Measurements from ENCODE around the gene SRMS. TPM values are rescaled to one million over a fixed set of nuclear protein-coding genes. Genes with fewer than 3 reads are reported as not detected.
"Not testable (repeated sequence)": the region's sequence is repeated elsewhere in the genome, so short reads cannot be mapped to it uniquely, and the experiment has no call there.

Gene SRMS
- polyA plus RNA-seq, 1 donor = not detected

DNA sequence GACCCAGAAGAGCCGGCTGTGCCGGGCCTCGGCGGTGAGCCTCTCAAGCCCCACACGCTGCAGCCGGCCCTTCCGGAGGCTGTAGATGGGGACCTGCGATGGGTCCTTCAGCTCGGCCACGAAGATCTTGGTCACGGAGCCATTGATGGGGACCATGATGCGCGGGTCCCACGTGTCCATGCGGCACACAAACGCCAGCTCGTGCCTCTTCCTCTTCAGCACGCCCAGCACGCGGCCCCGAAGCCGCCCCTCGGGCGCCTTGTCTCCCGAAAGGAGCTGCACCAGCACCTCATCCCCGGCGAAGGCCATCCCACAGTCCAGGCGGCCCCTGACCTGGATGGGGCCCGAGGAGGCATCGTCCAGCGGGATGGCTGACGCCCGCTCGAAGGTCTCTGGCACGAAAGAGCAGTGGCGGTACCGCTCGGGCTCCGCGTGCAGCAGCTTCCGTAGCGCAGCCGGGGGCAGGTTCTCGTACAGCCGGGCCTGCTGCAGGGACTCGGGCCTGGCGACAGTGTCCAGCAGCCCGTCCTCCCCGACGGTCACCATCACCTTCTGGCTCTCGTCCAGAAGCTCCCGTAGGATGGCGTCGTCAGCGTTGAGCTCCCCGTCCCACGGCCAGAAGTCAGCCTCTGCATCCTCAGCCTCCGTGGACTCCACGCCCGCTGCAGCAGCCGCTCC is 17.6 kb upstream of the SRMS start:
- DNase-seq = no peak

- no peak for DNase-seq
Observed at GRCh38 chr20:63564036-63564810, 16.7 kb upstream of the SRMS start.

DNA sequence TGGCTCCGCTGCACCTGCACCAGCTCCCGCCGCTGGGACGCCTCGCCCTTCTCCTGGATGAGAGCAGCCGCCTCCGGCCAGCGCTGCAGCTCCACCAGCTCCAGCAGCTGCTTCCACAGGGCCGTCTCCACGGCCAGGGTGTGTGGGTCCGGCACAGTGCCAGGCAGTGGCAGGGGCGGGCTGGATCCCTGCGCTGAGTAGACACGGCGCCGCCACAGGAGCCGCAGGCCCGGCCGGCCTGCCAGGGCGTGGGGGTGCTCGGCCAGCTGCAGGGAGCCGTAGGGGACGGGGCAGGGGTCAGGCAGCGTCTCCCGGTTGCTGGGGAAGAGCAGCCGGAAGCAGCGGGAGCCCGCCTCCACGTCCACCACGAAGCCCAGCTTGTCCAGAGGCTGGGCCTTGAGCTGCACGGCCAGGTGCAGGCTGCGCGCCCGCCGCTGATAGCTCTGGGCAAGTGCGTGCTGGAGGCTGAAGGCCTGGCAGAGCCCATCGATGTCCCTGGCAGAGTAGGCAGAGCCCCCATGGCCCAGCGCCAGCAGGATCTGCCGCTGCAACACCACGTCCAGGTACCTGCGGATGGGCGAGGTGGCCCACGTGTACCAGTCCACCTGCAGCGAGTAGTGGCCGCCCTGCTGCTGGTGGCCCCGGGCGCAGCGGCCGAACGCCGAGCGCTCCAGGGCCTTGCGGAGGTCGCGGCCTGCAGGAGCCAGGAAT is 15.8 kb upstream of the SRMS start:
- DNase-seq = no peak

DNA sequence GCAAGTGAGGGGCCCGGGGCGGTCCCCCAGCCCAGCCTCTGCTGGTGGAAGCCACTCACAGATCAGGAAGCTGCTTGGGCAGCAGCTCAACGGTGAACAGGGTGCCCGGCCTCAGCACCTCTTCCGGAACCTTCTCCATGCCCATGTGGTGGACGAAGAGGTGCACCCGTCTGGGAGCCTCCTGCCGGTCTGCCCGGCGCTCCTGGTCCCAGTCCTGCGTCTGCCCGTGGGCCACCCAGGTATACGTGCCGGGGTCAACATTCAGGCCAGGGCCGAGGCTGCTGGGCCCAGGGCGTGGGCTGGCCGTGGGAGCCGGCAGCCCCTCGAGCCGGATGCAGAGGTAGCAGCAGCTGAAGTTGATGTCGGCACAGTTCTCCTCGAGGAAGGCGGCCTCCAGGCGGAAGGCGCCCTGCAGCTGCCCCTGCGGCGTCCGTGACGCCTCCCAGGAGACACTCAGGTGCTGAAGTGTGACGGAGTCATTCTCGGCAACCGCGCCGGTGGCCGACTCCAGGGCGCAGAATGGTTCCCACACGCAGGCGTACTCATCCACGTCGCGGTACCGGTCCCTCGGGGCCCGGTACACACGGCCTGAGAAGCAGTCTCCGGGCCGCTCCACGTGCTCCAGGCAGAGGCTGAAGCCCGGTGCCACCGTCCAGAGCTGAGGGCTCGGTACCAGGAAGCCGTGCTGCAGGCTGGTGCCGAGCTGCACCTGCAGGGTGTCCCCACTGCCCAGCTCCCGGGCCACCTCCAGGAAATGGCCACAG is 15.1 kb upstream of the SRMS start:
- DNase-seq = no peak

GRCh38 chr20:63561624-63562396 is 14.3 kb upstream of the SRMS start:
- DNase-seq = no peak

DNA sequence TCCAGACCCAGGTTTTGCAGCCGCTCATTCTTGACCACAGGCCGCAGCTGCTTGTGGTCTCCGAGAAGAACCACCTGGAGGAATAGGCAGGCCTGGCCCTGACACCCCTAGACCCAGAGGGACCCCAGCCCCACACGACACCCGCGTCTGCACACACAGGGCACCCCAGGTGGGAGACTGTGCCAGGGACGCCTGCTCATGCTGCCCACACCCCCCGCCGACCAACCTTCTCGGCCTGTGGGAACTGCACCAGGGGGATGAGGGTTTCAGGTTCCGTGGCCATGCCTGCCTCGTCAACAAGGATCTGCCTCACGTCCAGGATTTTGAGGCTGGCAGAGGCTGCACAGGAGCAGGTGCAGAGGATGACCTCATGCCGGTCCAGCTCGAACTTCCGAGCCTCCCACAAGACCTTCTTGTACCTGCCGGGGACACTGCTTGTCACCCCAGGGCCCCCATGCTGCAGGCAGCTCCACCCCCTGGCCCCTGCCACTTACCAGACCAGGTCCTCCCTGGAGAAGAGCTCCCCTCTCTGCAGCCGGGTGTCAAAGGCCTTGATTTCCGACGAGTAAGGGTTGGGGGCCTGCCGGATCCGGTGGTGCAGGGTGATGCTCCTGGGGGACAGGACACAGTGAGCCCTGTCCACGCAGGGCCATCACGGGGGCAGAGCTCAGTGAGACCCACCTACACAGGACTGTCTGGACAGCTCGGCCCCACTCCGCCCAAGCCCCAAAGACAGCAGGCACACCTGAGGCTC is 13.5 kb upstream of the SRMS start:
- DNase-seq = no peak

- DNase-seq = no peak
Observed at GRCh38 chr20:63560333-63560805, 12.8 kb upstream of the SRMS start.

DNA sequence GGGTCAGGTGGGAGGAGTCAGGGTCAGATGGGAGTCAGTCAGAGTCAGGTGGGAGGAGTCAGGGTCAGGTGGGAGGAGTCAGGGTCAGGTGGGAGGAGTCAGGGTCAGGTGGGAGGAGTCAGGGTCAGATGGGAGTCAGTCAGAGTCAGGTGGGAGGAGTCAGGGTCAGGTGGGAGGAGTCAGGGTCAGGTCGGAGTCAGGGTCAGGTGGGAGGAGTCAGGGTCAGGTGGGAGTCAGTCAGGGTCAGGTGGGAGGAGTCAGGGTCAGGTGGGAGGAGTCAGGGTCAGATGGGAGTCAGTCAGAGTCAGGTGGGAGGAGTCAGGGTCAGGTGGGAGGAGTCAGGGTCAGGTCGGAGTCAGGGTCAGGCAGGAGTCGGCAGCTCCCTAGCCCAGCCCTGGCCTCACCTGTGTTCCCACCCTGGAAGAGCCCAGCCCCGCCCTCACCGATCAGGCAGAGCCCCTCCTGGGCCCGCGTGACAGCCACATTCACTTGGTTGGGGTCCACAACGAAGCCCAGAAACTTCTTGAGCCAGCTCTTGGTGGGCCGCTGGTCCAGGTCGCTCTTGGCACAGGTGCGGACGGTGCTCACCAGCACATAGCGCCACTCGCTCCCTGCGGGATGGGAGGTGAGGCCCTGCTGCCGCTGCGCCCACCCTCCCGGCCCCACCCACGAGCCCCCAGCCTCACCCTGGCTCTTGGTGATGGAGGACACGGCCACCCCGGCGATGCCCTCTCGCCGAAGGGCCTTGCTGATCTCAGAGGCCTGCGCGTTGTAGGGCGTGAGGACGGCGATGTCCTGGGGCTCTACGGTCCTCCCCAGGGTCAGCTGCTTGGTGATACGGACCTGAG is 12.2 kb upstream of the SRMS start:
- not testable (repeated sequence) for DNase-seq

- DNase-seq = no peak
Observed at GRCh38 chr20:63558804-63559484, 11.4 kb upstream of the SRMS start.

DNA sequence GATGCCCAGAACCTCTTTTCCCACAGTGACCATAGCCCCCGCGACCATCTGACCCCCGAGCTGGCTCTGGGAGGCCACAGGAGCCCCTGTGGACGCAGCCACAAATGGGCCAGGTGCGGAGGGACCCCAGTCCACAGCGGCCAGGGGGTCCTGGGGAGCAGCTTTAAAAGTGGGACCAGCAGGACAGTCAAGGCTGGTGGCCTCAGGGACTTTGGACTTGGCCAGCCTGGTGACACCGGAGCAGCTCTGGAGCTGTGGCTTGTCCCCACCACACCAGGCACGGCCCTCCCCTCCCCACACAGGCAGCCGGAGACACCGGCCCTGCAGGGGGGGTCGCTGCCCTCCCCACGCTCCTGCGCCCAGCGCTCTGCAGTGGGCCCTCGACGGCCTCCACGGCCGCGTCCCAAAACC is 9.9 kb upstream of the SRMS start:
- DNase-seq = no peak

- DNase-seq = no peak
Observed at GRCh38 chr20:63556873-63557478, 9.4 kb upstream of the SRMS start.

DNA sequence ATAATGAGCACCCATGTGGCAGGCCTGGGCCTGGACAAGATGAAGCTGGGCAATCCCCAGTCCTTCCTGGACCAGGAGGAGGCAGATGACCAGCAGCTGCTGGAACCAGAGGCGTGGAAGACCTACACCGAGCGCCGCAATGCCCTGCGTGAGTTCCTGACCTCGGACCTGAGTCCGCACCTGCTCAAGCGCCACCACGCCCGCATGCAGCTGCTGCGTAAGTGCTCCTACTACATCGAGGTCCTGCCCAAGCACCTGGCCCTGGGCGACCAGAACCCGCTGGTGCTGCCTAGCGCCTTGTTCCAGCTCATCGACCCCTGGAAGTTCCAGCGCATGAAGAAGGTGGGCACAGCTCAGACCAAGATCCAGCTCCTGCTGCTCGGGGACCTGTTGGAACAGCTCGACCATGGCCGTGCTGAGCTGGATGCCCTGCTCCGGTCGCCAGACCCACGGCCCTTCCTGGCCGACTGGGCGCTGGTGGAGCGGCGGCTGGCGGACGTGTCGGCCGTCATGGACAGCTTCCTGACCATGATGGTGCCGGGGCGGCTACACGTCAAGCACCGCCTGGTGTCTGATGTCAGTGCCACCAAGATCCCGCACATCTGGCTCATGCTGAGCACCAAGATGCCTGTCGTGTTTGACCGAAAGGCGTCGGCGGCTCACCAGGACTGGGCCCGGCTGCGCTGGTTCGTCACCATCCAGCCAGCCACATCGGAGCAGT is 8.3 kb upstream of the SRMS start:
- DNase-seq = no peak

- DNase-seq = no peak
Observed at GRCh38 chr20:63554361-63555278, 7.1 kb upstream of the SRMS start.

GRCh38 chr20:63553933-63554290 is 6.4 kb upstream of the SRMS start, which contains the start of gene FNDC11:
FNDC11 (plus strand) TSS chr20:63554159; CDS start chr20:63555664, 1,505 bp downstream.
- DNase-seq = peak; percentile 32

DNA sequence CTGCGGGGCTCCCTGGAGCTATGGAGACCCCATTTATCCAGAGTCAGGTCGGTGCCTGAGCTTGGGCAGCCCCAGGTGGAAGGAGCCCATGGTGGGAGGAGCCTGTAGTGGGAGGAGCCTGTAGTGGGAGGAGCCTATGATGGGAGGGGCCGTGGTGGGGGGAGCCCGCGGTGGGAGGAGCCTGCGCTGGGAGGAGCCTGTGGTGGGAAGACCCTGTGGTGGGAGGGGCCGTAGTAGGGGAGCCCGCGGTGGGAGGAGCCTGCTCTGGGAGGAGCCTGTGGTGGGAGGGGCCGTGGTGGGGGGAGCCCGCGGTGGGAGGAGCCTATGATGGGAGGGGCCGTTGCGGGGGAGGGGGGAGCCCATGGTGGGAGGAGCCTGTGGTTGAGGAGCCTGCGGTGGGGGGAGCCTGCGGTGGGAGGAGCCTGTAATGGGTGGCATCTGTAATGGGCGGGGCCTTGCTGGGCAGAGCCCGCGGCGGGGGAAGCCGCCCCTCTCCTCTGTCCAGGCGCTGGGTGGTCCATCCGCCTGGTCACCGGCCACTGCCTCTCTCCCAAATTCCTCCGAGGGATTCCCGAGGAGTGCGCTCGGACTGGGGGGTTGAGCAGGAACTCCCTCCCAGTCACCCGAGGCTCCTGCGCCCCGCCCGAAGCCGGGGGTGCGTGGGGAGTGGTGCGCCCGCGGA is 5.8 kb upstream of the SRMS start:
- peak; percentile 56 for DNase-seq

DNA sequence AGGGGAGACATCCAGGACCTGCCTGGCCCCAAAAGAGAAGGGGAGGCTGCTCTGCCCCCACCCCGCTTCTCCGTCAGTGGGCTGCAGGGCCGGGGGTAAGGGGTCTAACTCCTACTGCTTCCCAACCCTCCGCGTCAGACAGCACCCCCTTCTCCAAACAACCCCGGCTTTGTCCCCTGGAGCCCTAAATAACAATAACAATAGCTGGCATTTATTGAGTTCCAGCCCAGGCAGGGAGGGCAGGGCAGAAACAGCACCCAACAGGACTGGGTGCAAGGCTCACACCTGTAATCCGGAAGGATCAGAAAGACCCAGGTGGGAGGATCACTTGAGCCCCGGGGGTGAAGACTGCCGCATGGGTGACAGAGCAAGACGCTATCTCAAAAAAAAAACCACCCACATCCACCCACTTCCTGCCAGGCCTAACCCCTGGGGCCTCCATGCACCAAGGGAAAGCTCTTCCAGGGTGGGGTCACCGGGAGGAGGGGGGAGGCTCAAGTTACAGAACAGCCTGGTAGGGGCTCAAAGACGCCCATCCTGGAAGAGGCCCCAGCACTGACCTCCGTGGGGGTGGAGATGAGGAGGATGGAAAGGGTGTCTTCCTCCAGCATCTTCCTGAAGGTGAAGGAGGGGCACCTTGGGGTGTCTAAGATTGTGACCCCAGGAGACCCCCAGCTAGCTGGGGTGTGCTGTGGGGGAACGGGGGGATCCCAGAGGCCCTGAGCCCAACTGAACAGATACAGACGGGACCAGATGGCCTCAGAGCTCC is 5.1 kb upstream of the SRMS start:
- no peak for DNase-seq

Measured in hindlimb muscle (tissue), 1 donor.